ENCODE results near the gene ABCC9.

ABCC9 gene

DNA sequence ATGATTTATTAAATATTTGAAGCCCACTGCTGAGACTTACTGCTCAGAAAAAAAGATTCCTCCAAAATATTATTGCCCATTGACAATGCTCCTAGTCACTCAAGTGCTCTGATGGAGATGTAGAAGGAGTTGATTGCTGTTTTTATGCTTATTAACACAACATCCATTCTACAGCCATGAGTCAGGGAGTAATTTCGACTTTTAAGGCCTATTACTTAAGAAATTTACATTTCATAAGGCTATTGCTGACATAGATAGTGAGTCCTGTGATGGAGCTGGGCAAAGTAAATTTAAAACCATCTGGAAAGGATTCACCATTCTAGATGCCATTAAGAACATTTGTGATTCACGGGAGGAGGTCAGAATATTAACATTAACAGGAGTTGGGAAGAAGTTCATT, 171.9 kb downstream of the ABCC9 start:
- no peak for DNase-seq

DNA sequence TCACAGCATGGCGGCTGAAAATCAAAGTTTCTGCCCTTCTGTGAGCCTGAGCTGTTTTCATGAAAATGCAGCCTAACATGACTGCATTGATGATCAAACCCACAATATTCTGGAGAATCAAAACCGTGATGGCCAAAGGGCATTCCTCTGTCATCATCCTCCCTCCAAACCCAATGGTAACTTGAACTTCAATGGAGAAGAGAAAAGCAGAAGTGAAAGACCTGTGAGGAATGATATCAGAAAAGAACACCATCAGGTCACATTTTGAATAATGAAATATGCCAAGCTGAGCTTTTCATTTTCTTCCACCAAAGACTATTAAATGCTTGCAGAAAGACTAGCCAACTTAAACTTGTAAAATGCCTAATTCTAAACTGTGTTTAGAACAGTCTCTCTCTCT, 174.8 kb downstream of the ABCC9 start:
- no peak for DNase-seq

DNA sequence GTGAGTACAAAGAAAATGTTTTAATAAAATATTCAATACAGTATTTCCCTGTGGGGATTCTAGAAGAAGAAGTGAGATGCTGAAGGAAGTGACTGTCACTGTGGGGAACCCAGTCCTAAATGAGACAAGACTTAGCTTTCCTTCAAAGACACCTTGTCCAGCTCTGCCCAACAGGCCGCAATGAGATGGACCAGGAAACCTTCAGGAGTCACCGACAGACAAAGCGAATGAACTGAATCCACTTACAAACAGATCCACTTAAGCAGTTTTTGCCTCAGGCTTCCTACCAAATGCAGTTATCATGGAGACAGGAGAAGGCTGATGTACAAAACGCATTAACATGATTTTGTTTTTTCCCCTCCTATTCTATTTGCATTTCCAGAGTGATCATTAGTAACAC, 176.3 kb downstream of the ABCC9 start:
- no peak for DNase-seq

DNA sequence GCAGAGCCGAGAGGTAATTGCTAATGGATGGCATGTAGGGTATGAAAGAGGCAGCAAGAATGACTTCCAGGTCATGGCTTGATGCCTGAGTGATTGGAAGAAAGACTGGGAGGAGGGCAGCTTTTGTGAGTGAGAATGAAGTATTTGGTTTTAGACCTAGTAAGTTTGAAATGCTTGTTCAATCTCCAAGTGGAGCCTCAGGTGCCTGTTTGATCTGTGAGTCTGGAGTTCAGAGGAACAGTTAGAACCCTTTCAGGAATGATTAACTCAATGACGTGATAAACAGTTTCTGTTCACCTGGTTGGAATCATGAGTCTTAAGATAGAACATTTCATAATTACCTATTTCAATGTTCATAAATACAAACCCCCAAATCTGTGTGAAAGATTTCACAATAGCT, 177.2 kb downstream of the ABCC9 start:
- DNase-seq: no peak

DNA sequence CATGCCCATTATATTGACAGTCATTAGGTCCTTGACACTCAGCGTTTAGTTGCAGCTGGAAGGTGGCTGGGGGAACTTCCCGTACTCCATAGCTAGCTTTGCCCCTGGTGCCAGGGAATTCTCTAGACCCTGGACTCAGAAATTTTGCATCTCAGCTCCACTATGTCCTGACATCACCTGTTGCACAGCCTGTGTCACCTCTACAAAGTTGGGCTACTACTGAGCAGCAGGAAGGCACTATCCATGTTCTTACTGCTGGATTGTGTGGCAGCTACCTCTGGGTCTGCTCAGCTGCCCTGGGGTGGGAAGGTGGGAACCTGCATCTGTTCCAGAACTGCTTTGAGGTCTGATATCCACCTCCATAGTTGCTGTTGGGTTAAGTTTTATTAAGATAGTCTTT, 177.7 kb downstream of the ABCC9 start:
- no peak for DNase-seq

DNA sequence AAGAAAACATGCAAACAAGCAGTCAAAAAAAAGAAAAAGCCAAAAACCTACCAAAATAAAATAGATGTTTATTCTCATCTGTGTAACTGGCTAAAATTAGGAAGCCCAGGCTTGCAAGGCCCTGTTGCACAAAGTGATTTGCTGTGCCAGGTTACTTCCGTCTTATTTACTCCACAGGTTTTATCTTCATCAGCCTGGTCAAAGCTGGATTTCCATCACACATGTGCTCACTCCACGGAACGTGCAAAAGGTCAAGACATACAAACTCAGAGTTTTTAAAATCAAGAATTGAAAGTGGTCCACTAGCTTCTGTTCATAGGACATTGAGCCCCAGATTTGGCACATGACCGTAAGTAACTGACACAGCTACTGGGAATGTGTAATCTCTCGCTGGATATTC, 181.5 kb downstream of the ABCC9 start:
- no peak for DNase-seq

DNA sequence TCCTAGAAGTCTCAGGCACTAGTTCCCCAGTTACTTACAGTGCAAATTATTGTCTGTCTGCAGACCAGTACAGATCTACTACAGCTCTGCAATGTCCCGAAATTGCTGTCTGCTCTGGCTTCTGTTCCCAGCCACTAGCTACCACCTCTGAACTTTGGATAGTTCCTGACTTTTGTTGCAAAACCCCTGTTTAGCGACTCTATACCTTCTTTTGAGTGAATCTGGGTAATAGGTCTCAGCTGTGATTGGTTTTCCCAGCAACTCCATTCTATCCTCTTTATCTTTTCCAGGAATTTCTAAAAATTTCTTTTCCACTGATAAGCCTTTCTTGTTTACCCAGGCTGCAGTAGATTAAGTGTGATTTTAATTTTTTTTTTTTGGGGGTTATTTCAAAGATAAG, 183.5 kb downstream of the ABCC9 start:
- DNase-seq: no peak

DNA sequence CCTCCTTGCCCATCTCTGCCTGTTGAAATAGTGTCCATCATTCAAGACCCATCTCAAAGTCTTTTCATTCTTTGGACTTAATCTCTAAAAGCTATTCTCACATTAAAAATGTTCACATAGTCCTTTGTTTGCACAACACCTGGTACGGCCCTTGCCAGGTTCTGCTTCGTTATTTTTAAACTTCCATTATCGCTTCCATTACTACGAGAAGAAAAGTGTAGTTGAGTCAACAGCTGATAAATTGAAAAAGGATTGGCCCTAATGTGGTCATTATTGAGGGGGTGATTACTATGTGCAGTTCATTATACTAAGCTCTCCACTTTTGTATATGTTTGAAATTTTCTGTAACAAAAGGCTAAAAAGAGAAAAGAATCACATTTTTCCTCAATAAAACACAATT, 184.5 kb downstream of the ABCC9 start:
- DNase-seq: no peak

DNA sequence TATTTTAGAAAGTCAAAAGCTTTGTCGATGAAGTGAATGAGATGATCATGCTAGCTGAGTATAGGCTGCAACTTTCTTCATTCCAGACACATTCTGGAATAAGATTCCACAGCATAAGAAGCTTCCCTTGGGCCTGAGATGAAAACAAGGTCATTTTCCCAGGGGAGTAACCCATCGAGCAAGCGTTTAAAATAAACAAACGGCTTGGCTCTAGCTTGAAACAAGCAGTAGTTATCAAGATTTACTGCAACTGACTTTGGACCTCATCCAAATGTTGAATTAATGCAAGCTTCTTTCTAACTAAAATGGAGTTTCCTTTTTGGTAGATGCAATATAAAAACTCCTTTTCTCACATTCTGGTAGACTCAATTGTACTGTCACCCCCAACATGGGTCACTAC, 189.7 kb downstream of the ABCC9 start:
- DNase-seq: no peak
